ENCODE results near the gene B4GALT1. TPM values are rescaled to one million over a fixed set of nuclear protein-coding genes. Genes with fewer than 3 reads are reported as not detected.

The B4GALT1 gene
- polyA plus RNA-seq, 1 donor (not counting 4 experiments of a cell fraction or from before 2014, with no cell fraction given): 55.1 TPM

GRCh38 chr9:33131790-33132772, 35.1 kb downstream of the B4GALT1 start:
- peaks cover 52% of the 10 kb centered on the region for H3K4me1 ChIP-seq (ENCODE audit: control insufficient read depth, extremely low read depth, insufficient read depth, low read length)
- H3K79me2 ChIP-seq (ENCODE audit: control insufficient read depth, insufficient read depth, low read length): peaks cover 50% of the 10 kb centered on the region
- peaks cover 22% of the 10 kb centered on the region for H4K20me1 ChIP-seq (ENCODE audit: control insufficient read depth, extremely low read depth, insufficient read depth, low read length)
- DNase-seq (ENCODE audit: low read depth, low spot score): peak; percentile 76
- no peak overlapping the region for H3K4me3 ChIP-seq (ENCODE audit: control insufficient read depth in 2 of 3, extremely low read depth in 1 of 3, insufficient read depth in 2 of 3, low read depth in 1 of 3, low read length in 3 of 3)
- TF ChIP-seq CTCF (optimal IDR thresholded peaks at IDR 0.05 in 1 of 3, IDR thresholded peaks at IDR 0.05 in 1 of 3, conservative IDR thresholded peaks at IDR 0.05 in 1 of 3; ENCODE audit: extremely low read depth in 1 of 3, insufficient read depth in 2 of 3, low read length in 3 of 3): no peak
- TF ChIP-seq EZH2 (IDR thresholded peaks at IDR 0.05; ENCODE audit: low read length): no peak
- peak overlapping the region; percentile 3 for H3K4me2 ChIP-seq (ENCODE audit: control insufficient read depth, extremely low read depth, insufficient read depth, low read depth, low read length)
- H3K9me1 ChIP-seq (ENCODE audit: control insufficient read depth, extremely low read depth, insufficient read depth, low read length): peaks cover 12% of the 10 kb centered on the region
- peak; percentile 67 for FAIRE-seq
- peaks cover 27 to 46% of the 10 kb centered on the region in 2 experiments for H3K36me3 ChIP-seq (ENCODE audit: control insufficient read depth in 2 of 2, extremely low read depth in 1 of 2, insufficient read depth in 2 of 2, low read length in 2 of 2)
- no peaks in the 10 kb centered on the region for H3K9me3 ChIP-seq (ENCODE audit: control insufficient read depth, low read depth, low read length)
- no peaks in the 10 kb centered on the region for H3K27me3 ChIP-seq (ENCODE audit: control insufficient read depth, extremely low read depth, insufficient read depth, low read length)
- H3K9ac ChIP-seq (ENCODE audit: control insufficient read depth, extremely low read depth, insufficient read depth, low read length): no peak overlapping the region
- H3K27ac ChIP-seq (ENCODE audit: control insufficient read depth, insufficient read depth, low read length): peak overlapping the region; percentile 85
- H2AFZ ChIP-seq (ENCODE audit: control insufficient read depth, low read length): no peak overlapping the region
- dilution Hi-C loops (cut with MboI; ENCODE audit: extremely low pct_ligation_motif_present, low sequenced_read_pairs): no loop called here

- DNase-seq (ENCODE audit: low read depth, low spot score): no peak
- H3K27ac ChIP-seq (ENCODE audit: control insufficient read depth, insufficient read depth, low read length): peak overlapping the region; percentile 85
- peak overlapping the region; percentile 71 for H3K9ac ChIP-seq (ENCODE audit: control insufficient read depth, extremely low read depth, insufficient read depth, low read length)
- peaks cover 9% of the 10 kb centered on the region for H3K9me1 ChIP-seq (ENCODE audit: control insufficient read depth, extremely low read depth, insufficient read depth, low read length)
- peaks cover 44% of the 10 kb centered on the region for H3K79me2 ChIP-seq (ENCODE audit: control insufficient read depth, insufficient read depth, low read length)
- peak overlapping the region; percentile 69 for H3K4me2 ChIP-seq (ENCODE audit: control insufficient read depth, extremely low read depth, insufficient read depth, low read depth, low read length)
- no peak overlapping the region for H3K4me3 ChIP-seq (ENCODE audit: control insufficient read depth in 2 of 3, extremely low read depth in 1 of 3, insufficient read depth in 2 of 3, low read depth in 1 of 3, low read length in 3 of 3)
- no peak overlapping the region for H2AFZ ChIP-seq (ENCODE audit: control insufficient read depth, low read length)
- peaks cover 48% of the 10 kb centered on the region for H3K4me1 ChIP-seq (ENCODE audit: control insufficient read depth, extremely low read depth, insufficient read depth, low read length)
- FAIRE-seq: no peak
- peaks cover 28 to 49% of the 10 kb centered on the region in 2 experiments for H3K36me3 ChIP-seq (ENCODE audit: control insufficient read depth in 2 of 2, extremely low read depth in 1 of 2, insufficient read depth in 2 of 2, low read length in 2 of 2)
- H4K20me1 ChIP-seq (ENCODE audit: control insufficient read depth, extremely low read depth, insufficient read depth, low read length): peaks cover 16% of the 10 kb centered on the region
- no peak for TF ChIP-seq EZH2 (IDR thresholded peaks at IDR 0.05; ENCODE audit: low read length)
- no peak for TF ChIP-seq CTCF (optimal IDR thresholded peaks at IDR 0.05 in 1 of 3, IDR thresholded peaks at IDR 0.05 in 1 of 3, conservative IDR thresholded peaks at IDR 0.05 in 1 of 3; ENCODE audit: extremely low read depth in 1 of 3, insufficient read depth in 2 of 3, low read length in 3 of 3)
- no peaks in the 10 kb centered on the region for H3K9me3 ChIP-seq (ENCODE audit: control insufficient read depth, low read depth, low read length)
- dilution Hi-C loops (cut with MboI; ENCODE audit: extremely low pct_ligation_motif_present, low sequenced_read_pairs): no loop called here
- H3K27me3 ChIP-seq (ENCODE audit: control insufficient read depth, extremely low read depth, insufficient read depth, low read length): no peaks in the 10 kb centered on the region
Measured at GRCh38 chr9:33130961-33131789, 36.0 kb downstream of the B4GALT1 start.

All from keratinocyte (primary cell).